Lower leg skin (tissue), 4 donors: Measurements from ENCODE around the gene CMTM4. TPM values are rescaled to one million over a fixed set of nuclear protein-coding genes. Genes with fewer than 3 reads are reported as not detected.
"Not testable (repeated sequence)": the region's sequence is repeated elsewhere in the genome, so short reads cannot be mapped to it uniquely, and the experiment has no call there.

Experiments
- DNase-seq, 2 donors: peaks; one replicate each; pipeline ENCODE4 v3.0.0-alpha.2; 2019; ENCODE audit warnings: low spot score in 2 of 2
- H3K4me3 ChIP-seq: fragments of 200-600 bp; sonication (generic); 2 replicates; pipeline ENCODE4 v1.5.1; 2017; ENCODE audit warnings: mild to moderate bottlenecking, low read depth; ENCODE audit not compliant: poor library complexity, severe bottlenecking
- POLR2A ChIP-seq, 2 donors: fragments of 450-650 bp; IDR thresholded peaks; one replicate each; pipeline ENCODE4 v1.6.1; 2016 to 2017; ENCODE audit warnings: antibody characterized with exemption in 2 of 2, mild to moderate bottlenecking in 1 of 2, moderate library complexity in 1 of 2
- WGBS, 2 donors: methylation state at CpG; one replicate each; pipeline ENCODE4 v1.1.5; 2018; 5-methylcytosine and 5-hydroxymethylcytosine counted together
- intact Hi-C: fragments of 100-400 bp; cut with DNase I; formaldehyde crosslinking; loops from one replicate; pipeline ENCODE4 v1.15.0; 2023; ENCODE audit warnings: low total_unique reads
- total RNA-seq, 4 donors: library from RNA; depleted of rRNA; stranded (reverse); fragments of >200 nt; gene quantifications; one replicate each; pipeline ENCODE4 v1.1.0, GENCODE V29; 2016
- TF ChIP-seq, protein P1 (sequence below), 3 donors: fragments of 450-650 bp; IDR thresholded peaks; one replicate each; pipeline ENCODE4 v1.5.1; 2016; ENCODE audit warnings: antibody characterized with exemption in 3 of 3, mild to moderate bottlenecking in 3 of 3, moderate library complexity in 2 of 3

CMTM4 gene
- total RNA-seq, 4 donors from 2014 or later, result 11.1 to 30.2 (median 22.5) TPM

DNA sequence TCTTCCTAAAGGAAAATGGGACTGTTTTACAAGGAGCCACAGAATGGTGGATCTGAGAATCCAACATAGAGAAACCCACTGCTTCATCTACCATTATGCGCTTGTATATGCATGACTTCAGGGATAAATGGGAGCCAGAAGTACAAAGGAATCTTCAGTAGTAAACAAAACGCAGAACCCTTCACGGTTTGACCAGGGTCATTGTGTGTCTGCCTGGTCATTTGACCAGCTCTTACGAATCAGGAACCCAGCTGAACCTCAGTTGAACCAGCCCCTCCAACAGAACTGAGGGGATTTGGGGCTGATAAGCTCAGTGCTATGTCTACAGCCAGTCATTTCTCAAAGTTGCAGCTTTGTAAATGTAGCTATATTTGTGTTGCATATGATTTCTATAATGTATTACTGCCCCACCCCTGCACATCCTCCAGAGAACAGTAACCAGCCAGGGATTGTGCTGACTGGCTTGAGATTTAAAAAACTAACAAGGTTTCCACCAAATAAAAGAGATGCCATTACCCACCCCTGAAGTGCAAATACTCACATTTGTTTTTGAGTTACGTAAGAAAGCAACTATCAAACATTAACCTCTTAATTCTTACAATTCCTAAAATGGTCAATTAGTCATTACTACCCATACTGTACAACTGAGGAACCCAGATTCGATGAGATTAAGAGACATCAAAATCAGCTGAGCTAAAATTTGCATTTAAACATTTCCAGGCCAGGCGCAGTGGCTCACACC is 6.3 kb downstream of the CMTM4 start:
- WGBS, 2 donors, result 69 to 72% methylated on average over 7 of the region's 7 CpGs
- no peak for DNase-seq
- intact Hi-C loops, result no loop called here

DNA sequence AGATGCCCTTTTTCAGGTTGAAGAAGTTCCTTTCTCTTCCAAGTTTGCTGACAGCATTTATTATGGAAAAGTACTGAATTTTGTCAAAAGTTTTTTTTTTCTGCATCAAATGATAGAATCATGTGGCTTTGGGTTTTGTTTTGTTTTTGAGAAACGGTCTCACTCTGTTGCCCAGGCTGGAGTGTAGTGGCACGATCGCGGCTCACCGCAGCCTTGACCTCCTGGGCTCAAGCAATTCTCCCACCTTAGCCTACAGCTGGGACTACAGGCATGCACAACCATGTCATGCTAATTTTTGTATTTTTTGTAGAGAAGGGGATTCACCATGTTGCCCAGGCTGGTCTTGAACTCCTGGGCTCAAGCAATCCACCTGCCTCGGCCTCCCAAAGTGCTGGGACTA is 7.3 kb downstream of the CMTM4 start:
- TF ChIP-seq, protein P1, sequence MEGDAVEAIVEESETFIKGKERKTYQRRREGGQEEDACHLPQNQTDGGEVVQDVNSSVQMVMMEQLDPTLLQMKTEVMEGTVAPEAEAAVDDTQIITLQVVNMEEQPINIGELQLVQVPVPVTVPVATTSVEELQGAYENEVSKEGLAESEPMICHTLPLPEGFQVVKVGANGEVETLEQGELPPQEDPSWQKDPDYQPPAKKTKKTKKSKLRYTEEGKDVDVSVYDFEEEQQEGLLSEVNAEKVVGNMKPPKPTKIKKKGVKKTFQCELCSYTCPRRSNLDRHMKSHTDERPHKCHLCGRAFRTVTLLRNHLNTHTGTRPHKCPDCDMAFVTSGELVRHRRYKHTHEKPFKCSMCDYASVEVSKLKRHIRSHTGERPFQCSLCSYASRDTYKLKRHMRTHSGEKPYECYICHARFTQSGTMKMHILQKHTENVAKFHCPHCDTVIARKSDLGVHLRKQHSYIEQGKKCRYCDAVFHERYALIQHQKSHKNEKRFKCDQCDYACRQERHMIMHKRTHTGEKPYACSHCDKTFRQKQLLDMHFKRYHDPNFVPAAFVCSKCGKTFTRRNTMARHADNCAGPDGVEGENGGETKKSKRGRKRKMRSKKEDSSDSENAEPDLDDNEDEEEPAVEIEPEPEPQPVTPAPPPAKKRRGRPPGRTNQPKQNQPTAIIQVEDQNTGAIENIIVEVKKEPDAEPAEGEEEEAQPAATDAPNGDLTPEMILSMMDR (IDR thresholded peaks at IDR 0.05), result no peak
- no peak overlapping the region for H3K4me3 ChIP-seq
- intact Hi-C loops, result no loop called here
- DNase-seq, result no peak
- 90 to 91% methylated on average over 6 of the region's 6 CpGs for WGBS, 2 donors

More for the DNA sequence above, 6.3 kb downstream of the CMTM4 start:
- no peak for TF ChIP-seq POLR2A (IDR thresholded peaks at IDR 0.05)
- TF ChIP-seq, protein P1 (IDR thresholded peaks at IDR 0.05), result no peak
- H3K4me3 ChIP-seq, result no peak overlapping the region

DNA sequence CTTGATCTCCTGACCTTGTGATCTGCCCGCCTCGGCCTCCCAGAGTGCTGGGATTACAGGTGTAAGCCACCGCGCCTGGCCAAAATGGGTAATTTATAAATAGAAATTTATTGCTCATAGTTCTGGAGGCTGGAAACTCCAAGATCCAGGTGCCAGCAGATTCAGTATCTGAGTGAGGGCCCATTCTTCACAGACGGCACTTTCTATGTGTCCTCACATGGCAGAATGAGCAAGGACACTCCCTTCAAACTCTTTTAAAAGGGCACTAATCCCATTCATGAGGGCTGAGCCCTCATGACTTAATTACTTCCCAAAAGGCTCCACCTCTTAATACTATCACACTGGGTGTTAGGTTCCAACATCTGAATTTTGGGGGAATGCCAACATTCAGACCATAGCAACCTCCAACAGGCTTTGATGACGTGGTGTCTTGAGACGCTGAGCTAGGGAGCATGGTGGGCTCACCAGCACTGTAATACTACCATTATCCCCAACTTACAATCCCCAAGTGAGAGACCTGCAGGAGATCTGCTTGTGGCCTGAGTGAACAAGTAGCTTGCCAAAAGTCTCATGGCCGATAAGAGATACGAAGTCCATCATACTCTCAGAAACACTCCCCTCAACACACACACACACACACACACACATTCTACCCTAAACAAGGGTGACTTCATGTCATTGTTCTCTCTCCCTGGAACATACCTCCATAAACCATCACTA is 8.5 kb downstream of the CMTM4 start:
- intact Hi-C loops, result no loop called here
- 95 to 98% methylated on average over 9 of the region's 9 CpGs for WGBS, 2 donors

DNA sequence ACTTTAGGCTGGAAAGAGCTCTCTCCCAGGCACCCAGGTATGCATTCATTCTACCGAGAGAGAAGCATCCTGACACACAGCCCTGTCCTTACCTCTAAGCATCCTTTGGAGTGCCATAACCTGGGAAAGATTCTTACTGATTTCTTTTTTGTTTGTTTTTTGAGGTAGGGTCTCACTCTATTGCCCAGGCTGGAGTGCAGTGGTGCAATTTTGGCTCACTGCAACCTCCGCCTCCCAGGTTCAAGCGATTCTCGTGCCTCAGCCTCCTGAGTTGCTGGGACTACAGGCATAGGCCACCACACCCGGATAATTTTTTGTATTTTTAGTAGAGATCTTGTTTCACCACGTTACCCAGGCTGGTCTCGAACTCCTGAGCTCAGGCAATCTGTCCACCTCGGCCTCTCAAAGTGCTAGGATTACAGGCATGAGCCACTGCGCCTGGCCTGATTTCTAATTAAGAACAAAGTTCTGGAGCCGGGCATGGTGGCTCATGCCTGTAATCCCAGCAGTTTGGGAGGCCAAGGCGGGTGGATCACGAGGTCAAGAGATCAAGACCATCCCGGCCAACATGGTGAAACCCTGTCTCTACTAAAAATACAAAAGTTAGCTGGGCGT is 10.9 kb downstream of the CMTM4 start:
- WGBS, 2 donors, result 95 to 97% methylated on average over 14 of the region's 14 CpGs
- H3K4me3 ChIP-seq, intact Hi-C loops: not testable (repeated sequence)
- DNase-seq, result peak in 1 of 2 donors; percentile 61

More for the DNA sequence above, 8.5 kb downstream of the CMTM4 start:
- H3K4me3 ChIP-seq, result no peak overlapping the region
- peak in 1 of 2 donors; percentile 37 for DNase-seq
- TF ChIP-seq, protein P1 (IDR thresholded peaks at IDR 0.05), result no peak
- TF ChIP-seq POLR2A (IDR thresholded peaks at IDR 0.05), result no peak

DNA sequence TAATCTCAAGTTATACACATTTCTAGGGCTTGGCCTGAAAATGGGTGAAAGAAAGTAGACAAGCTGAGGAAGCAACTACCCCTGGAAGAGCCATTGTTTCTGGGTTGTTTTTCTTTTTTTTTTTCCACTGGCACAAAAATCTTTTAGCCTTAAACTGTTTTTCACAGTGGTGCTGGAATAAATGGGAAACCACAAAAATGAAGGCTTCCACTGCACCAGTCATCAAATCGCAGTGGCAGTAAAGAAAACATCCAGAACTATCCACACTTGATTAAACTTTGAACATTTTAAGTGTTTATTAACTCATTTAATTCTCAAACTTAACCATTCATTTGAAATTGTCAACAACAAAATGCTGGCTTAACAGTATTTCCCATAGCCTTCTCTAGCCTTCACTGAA is 14.3 kb downstream of the CMTM4 start:
- intact Hi-C loops, result no loop called here
- DNase-seq, result no peak
- no peak for TF ChIP-seq POLR2A (IDR thresholded peaks at IDR 0.05)
- TF ChIP-seq, protein P1 (IDR thresholded peaks at IDR 0.05), result no peak
- 69 to 72% methylated on average over 1 of the region's 1 CpG for WGBS, 2 donors
- no peak overlapping the region for H3K4me3 ChIP-seq

DNA sequence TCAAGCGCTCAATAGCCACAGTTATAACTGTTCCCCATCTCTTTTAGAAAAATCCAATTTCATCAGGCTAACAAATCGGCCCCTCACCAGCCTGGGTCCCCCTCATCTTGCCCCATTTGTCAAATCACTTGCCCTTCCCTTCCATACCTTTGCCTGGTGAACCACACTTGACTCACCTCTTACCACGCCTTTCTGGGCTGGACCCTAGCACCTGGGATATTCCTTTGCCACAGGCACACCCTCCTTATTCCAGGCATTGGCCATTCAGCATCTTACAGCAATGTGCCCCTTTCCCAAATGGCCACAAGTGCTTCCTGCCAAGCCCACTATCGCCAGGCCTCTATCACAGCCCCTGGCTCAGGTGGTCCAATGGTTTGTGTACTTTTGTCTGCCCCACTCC is 14.9 kb downstream of the CMTM4 start:
- WGBS, 2 donors, result 78 to 88% methylated on average over 4 of the region's 4 CpGs
- no peak overlapping the region for H3K4me3 ChIP-seq
- intact Hi-C loops, result no loop called here
- DNase-seq, result peak in 1 of 2 donors; percentile 34
- no peak for TF ChIP-seq POLR2A (IDR thresholded peaks at IDR 0.05)
- TF ChIP-seq, protein P1 (IDR thresholded peaks at IDR 0.05), result no peak
